Hepatocyte (in vitro differentiated cells): ENCODE data around the gene HEATR3.

ENCODE experiments used
- CTCF ChIP-seq: fragments of 200-600 bp; sonication (generic); IDR thresholded peaks from 2 replicates; pipeline ENCODE4 v1.5.1; 2016; ENCODE audit warnings: antibody characterized with exemption, mild to moderate bottlenecking; ENCODE audit not compliant: poor library complexity
- EZH2 ChIP-seq: fragments of 200-600 bp; sonication (generic); IDR thresholded peaks from 2 replicates; pipeline ENCODE4 v1.6.1; 2016; ENCODE audit warnings: antibody characterized with exemption, mild to moderate bottlenecking, borderline replicate concordance

GRCh38 chr16:50096791-50097190 lies 31.0 kb downstream of the HEATR3 start:
- TF ChIP-seq CTCF (no peak), EZH2 (no peak)
